HepG2 (cell line): ENCODE results near the gene PPFIA4. TPM values are rescaled to one million over a fixed set of nuclear protein-coding genes. Genes with fewer than 3 reads are reported as not detected.

Experiments used
- DNMT3B ChIP-seq: conservative IDR thresholded peaks from 2 replicates; pipeline ENCODE4 v1.6.1; 2016; ENCODE audit warnings: missing biosample characterization, control low read depth
- ELF4 ChIP-seq: sonication (generic); formaldehyde crosslinking; IDR thresholded peaks from 2 replicates; pipeline ENCODE4 v1.5.0; 2020; ENCODE audit warnings: missing genetic modification reagents, mild to moderate bottlenecking, moderate library complexity, borderline replicate concordance
- FOXM1 ChIP-seq: sonication (generic); formaldehyde crosslinking; IDR thresholded peaks from 2 replicates; pipeline ENCODE4 v1.5.0; 2020; ENCODE audit warnings: missing genetic modification reagents
- HNRNPUL1 ChIP-seq: fragments of 200-400 bp; formaldehyde crosslinking; IDR thresholded peaks from 2 replicates; pipeline ENCODE4 v1.6.1; 2017; ENCODE audit warnings: low read depth, mild to moderate bottlenecking, low read length, moderate library complexity
- JUND ChIP-seq: sonication (generic); formaldehyde crosslinking; IDR thresholded peaks from 2 replicates; pipeline ENCODE4 v1.8.0; 2022; ENCODE audit warnings: mild to moderate bottlenecking, missing genetic modification reagents
- KDM1A ChIP-seq: IDR thresholded peaks from 2 replicates; pipeline ENCODE4 v1.6.1; 2016; ENCODE audit warnings: missing compliant biosample characterization
- KMT2A ChIP-seq: sonication (generic); formaldehyde crosslinking; IDR thresholded peaks from 2 replicates; pipeline ENCODE4 v1.4.0; 2020; ENCODE audit warnings: missing genetic modification reagents
- MIER2 ChIP-seq: IDR thresholded peaks from 2 replicates; pipeline ENCODE4 v1.6.1; 2016; ENCODE audit warnings: missing biosample characterization, missing genetic modification reagents
- MYNN ChIP-seq: sonication (generic); formaldehyde crosslinking; IDR thresholded peaks from 2 replicates; pipeline ENCODE4 v1.4.0; 2020; ENCODE audit warnings: mild to moderate bottlenecking, low read depth, missing genetic modification reagents
- PAX8 ChIP-seq: sonication (generic); formaldehyde crosslinking; IDR thresholded peaks from 2 replicates; pipeline ENCODE4 v1.8.0; 2022; ENCODE audit warnings: mild to moderate bottlenecking, missing genetic modification reagents, borderline replicate concordance
- ZBTB1 ChIP-seq: sonication (generic); formaldehyde crosslinking; IDR thresholded peaks from 2 replicates; pipeline ENCODE4 v1.4.0; 2020; ENCODE audit warnings: missing genetic modification reagents, borderline replicate concordance
- ZNF205 ChIP-seq: IDR thresholded peaks from 2 replicates; pipeline ENCODE4 v1.6.1; 2018; ENCODE audit warnings: missing biosample characterization, missing genetic modification reagents
- ZNF251 ChIP-seq: sonication (generic); formaldehyde crosslinking; IDR thresholded peaks from 2 replicates; pipeline ENCODE4 v1.9.0; 2021; ENCODE audit warnings: mild to moderate bottlenecking, missing genetic modification reagents
- ZNF780A ChIP-seq: sonication (generic); formaldehyde crosslinking; IDR thresholded peaks from 2 replicates; pipeline ENCODE4 v1.8.0; 2022; ENCODE audit warnings: mild to moderate bottlenecking, missing genetic modification reagents, moderate library complexity
- polyA plus RNA-seq, 8 experiments: library from polyadenylated mRNA; depleted of rRNA in 3 of 8; stranded (reverse) in 7 of 8; unstranded in 1 of 8; fragments of >200 nt; fragmentation: Illumina TruSeq in 4 of 8; extraction: Trizol in 4 of 8; gene quantifications; 2 replicates each; pipeline versions ENCODE4 v1.2.1 to v1.2.3, GENCODE V29; 2011 to 2016; ENCODE audit warnings: low read depth in 4 of 8, missing spikeins in 1 of 8, mixed read lengths in 1 of 8; ENCODE audit not compliant: insufficient read depth in 1 of 8
- total RNA-seq, 5 experiments: library from RNA; depleted of rRNA; stranded (reverse); fragments of >200 nt; fragmentation: Illumina TruSeq; extraction: Trizol; gene quantifications; 2 replicates each; pipeline ENCODE4 v1.2.3, GENCODE V29; 2016; ENCODE audit warnings: low read depth in 1 of 5
- TF ChIP-seq, protein P1 (sequence below): fragments of 450-650 bp; IDR thresholded peaks from 2 replicates; pipeline ENCODE4 v1.6.1; 2017; ENCODE audit warnings: mild to moderate bottlenecking
- TF ChIP-seq, protein P2 (sequence below): sonication (generic); formaldehyde crosslinking; IDR thresholded peaks from 2 replicates; pipeline ENCODE4 v1.4.0; 2020; ENCODE audit warnings: missing genetic modification reagents, borderline replicate concordance
- TF ChIP-seq, protein P3 (sequence below): sonication (generic); formaldehyde crosslinking; IDR thresholded peaks from 2 replicates; pipeline ENCODE4 v1.8.1; 2023; ENCODE audit warnings: mild to moderate bottlenecking, inconsistent platforms, moderate library complexity, missing genetic modification reagents, borderline replicate concordance
- TF ChIP-seq, protein P4 (sequence below): sonication (generic); formaldehyde crosslinking; IDR thresholded peaks from 2 replicates; pipeline ENCODE4 v1.4.0; 2020; ENCODE audit warnings: mild to moderate bottlenecking, missing genetic modification reagents, borderline replicate concordance

PPFIA4 gene
- total and polyA plus RNA-seq, 2 of the 13 experiments (the other 11 are each of a cell fraction or from before 2014, with no cell fraction given) = 6.4 TPM; not detected in 1

DNA sequence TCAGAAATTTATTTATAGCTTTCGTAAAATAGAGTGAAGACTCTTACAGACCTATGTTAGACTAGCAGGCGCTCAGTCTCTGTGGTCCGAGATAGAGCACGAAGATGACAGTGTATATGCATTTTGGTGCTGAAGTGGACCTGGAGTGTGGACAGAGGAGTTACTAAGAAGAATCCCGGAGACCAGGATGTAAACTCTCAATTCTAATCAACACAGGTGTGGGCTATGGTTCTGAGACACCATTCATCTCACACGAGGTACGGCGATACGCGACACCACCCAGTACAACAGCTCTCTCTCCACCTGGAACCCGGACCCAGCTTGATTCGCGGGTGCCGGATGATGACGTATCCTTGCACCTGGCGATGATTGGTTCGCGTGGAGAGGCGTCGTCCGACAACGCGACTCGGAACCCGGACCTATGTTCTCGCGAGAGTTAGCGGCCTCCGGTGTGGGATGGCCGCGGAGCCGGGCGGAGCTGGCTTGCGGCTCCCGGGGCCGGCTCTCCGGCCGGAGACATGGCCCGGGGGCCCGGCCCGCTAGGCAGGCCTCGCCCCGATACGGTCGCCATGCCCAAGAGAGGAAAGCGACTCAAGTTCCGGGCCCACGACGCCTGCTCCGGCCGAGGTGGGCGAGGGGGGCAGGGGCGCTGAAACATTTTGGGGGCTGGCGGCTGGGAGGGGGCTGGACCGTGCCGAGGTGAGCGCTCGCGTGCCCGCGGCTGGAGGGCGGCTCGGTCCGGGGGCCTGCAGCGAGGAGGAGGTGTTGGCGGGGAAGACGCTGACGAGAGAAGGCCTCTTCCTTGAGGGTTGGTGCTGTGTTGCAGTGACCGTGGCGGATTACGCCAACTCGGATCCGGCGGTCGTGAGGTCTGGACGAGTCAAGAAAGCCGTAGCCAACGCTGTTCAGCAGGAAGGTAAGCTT is 19.1 kb upstream of the PPFIA4 start, which contains the start of gene TMEM183A (continued):
- TF ChIP-seq, protein P1, sequence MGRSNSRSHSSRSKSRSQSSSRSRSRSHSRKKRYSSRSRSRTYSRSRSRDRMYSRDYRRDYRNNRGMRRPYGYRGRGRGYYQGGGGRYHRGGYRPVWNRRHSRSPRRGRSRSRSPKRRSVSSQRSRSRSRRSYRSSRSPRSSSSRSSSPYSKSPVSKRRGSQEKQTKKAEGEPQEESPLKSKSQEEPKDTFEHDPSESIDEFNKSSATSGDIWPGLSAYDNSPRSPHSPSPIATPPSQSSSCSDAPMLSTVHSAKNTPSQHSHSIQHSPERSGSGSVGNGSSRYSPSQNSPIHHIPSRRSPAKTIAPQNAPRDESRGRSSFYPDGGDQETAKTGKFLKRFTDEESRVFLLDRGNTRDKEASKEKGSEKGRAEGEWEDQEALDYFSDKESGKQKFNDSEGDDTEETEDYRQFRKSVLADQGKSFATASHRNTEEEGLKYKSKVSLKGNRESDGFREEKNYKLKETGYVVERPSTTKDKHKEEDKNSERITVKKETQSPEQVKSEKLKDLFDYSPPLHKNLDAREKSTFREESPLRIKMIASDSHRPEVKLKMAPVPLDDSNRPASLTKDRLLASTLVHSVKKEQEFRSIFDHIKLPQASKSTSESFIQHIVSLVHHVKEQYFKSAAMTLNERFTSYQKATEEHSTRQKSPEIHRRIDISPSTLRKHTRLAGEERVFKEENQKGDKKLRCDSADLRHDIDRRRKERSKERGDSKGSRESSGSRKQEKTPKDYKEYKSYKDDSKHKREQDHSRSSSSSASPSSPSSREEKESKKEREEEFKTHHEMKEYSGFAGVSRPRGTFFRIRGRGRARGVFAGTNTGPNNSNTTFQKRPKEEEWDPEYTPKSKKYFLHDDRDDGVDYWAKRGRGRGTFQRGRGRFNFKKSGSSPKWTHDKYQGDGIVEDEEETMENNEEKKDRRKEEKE = no peak
- TF ChIP-seq PAX8 (no peak), ZNF205 (CRISPR knock-in tag) (no peak), ZNF251 (CRISPR knock-in tag) (no peak), DNMT3B (0 out of 2 replicates have a peak, but pooled peaks have one; percentile 27), ELF4 (CRISPR knock-in tag) (no peak), ZBTB1 (CRISPR knock-in tag) (no peak), KMT2A (CRISPR knock-in tag) (peak; percentile 93), HNRNPUL1 (no peak), MYNN (CRISPR knock-in tag) (no peak), KDM1A (0 out of 2 replicates have a peak, but pooled peaks have one; percentile 5), MIER2 (CRISPR knock-in tag) (peak; percentile 32; the same call in 1 of the 2 replicates), JUND (no peak), ZNF780A (no peak), FOXM1 (CRISPR knock-in tag) (no peak)
- TF ChIP-seq, protein P2, sequence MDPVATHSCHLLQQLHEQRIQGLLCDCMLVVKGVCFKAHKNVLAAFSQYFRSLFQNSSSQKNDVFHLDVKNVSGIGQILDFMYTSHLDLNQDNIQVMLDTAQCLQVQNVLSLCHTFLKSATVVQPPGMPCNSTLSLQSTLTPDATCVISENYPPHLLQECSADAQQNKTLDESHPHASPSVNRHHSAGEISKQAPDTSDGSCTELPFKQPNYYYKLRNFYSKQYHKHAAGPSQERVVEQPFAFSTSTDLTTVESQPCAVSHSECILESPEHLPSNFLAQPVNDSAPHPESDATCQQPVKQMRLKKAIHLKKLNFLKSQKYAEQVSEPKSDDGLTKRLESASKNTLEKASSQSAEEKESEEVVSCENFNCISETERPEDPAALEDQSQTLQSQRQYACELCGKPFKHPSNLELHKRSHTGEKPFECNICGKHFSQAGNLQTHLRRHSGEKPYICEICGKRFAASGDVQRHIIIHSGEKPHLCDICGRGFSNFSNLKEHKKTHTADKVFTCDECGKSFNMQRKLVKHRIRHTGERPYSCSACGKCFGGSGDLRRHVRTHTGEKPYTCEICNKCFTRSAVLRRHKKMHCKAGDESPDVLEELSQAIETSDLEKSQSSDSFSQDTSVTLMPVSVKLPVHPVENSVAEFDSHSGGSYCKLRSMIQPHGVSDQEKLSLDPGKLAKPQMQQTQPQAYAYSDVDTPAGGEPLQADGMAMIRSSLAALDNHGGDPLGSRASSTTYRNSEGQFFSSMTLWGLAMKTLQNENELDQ (CRISPR knock-in tag) = no peak
- TF ChIP-seq, protein P3, sequence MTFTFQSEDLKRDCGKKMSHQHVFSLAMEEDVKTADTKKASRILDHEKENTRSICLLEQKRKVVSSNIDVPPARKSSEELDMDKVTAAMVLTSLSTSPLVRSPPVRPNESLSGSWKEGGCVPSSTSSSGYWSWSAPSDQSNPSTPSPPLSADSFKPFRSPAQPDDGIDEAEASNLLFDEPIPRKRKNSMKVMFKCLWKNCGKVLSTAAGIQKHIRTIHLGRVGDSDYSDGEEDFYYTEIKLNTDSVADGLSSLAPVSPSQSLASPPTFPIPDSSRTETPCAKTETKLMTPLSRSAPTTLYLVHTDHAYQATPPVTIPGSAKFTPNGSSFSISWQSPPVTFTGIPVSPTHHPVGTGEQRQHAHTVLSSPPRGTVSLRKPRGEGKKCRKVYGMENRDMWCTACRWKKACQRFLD (CRISPR knock-in tag) = no peak
- TF ChIP-seq, protein P4, sequence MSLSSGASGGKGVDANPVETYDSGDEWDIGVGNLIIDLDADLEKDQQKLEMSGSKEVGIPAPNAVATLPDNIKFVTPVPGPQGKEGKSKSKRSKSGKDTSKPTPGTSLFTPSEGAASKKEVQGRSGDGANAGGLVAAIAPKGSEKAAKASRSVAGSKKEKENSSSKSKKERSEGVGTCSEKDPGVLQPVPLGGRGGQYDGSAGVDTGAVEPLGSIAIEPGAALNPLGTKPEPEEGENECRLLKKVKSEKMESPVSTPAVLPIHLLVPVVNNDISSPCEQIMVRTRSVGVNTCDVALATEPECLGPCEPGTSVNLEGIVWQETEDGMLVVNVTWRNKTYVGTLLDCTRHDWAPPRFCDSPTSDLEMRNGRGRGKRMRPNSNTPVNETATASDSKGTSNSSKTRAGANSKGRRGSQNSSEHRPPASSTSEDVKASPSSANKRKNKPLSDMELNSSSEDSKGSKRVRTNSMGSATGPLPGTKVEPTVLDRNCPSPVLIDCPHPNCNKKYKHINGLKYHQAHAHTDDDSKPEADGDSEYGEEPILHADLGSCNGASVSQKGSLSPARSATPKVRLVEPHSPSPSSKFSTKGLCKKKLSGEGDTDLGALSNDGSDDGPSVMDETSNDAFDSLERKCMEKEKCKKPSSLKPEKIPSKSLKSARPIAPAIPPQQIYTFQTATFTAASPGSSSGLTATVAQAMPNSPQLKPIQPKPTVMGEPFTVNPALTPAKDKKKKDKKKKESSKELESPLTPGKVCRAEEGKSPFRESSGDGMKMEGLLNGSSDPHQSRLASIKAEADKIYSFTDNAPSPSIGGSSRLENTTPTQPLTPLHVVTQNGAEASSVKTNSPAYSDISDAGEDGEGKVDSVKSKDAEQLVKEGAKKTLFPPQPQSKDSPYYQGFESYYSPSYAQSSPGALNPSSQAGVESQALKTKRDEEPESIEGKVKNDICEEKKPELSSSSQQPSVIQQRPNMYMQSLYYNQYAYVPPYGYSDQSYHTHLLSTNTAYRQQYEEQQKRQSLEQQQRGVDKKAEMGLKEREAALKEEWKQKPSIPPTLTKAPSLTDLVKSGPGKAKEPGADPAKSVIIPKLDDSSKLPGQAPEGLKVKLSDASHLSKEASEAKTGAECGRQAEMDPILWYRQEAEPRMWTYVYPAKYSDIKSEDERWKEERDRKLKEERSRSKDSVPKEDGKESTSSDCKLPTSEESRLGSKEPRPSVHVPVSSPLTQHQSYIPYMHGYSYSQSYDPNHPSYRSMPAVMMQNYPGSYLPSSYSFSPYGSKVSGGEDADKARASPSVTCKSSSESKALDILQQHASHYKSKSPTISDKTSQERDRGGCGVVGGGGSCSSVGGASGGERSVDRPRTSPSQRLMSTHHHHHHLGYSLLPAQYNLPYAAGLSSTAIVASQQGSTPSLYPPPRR = peak; percentile 38; the same call in 1 of the 2 replicates
